NT2/D1 (cell line): ENCODE data around the gene MOB2.

ENCODE experiments used
- SUZ12 ChIP-seq: IDR thresholded peaks from 2 replicates; pipeline ENCODE4 v1.6.1; 2011; ENCODE audit not compliant: insufficient read length, insufficient read depth; ENCODE audit errors: extremely low read depth
- YY1 ChIP-seq: IDR thresholded peaks from 2 replicates; pipeline ENCODE4 v1.6.1; 2011; ENCODE audit not compliant: insufficient read length, insufficient read depth
- ZNF274 ChIP-seq: IDR thresholded peaks from 2 replicates; pipeline ENCODE4 v1.6.1; 2011; ENCODE audit warnings: mild to moderate bottlenecking, low read depth, low read length

- no peak for TF ChIP-seq ZNF274
- TF ChIP-seq SUZ12, result no peak
- TF ChIP-seq YY1, result no peak
These were observed 40.7 kb downstream of the MOB2 start for GRCh38 chr11:1445741-1446445.
